Measurements from ENCODE around the gene ANKUB1. TPM values are rescaled to one million over a fixed set of nuclear protein-coding genes. Genes with fewer than 3 reads are reported as not detected.

Gene ANKUB1
- total RNA-seq, 1 donor from 2014 or later = not detected

- DNase-seq (ENCODE audit: low spot score) = no peak
Observed at GRCh38 chr3:149809699-149810098, 17.3 kb upstream of the ANKUB1 start.

- peak; percentile 72 for DNase-seq (ENCODE audit: low spot score)
Observed at GRCh38 chr3:149808209-149808829, 16.0 kb upstream of the ANKUB1 start.

GRCh38 chr3:149806171-149806778, 13.9 kb upstream of the ANKUB1 start:
- DNase-seq (ENCODE audit: low spot score) = no peak

GRCh38 chr3:149801639-149802038, 9.3 kb upstream of the ANKUB1 start:
- no peak for DNase-seq (ENCODE audit: low spot score)

GRCh38 chr3:149801195-149801594, 8.8 kb upstream of the ANKUB1 start:
- no peak for DNase-seq (ENCODE audit: low spot score)

GRCh38 chr3:149800693-149801092, 8.3 kb upstream of the ANKUB1 start:
- DNase-seq (ENCODE audit: low spot score) = no peak

GRCh38 chr3:149796026-149796425, 3.7 kb upstream of the ANKUB1 start:
- DNase-seq (ENCODE audit: low spot score) = no peak

GRCh38 chr3:149790698-149791097, 1.7 kb downstream of the ANKUB1 start:
- no peak for DNase-seq (ENCODE audit: low spot score)

GRCh38 chr3:149790268-149790667, 2.1 kb downstream of the ANKUB1 start:
- no peak for DNase-seq (ENCODE audit: low spot score)

GRCh38 chr3:149784064-149784704, 8.2 kb downstream of the ANKUB1 start:
- DNase-seq (ENCODE audit: low spot score) = no peak

GRCh38 chr3:149783576-149783975, 8.8 kb downstream of the ANKUB1 start:
- DNase-seq (ENCODE audit: low spot score) = no peak

GRCh38 chr3:149781741-149782140, 10.6 kb downstream of the ANKUB1 start:
- DNase-seq (ENCODE audit: low spot score) = no peak

GRCh38 chr3:149781211-149781610, 11.1 kb downstream of the ANKUB1 start:
- no peak for DNase-seq (ENCODE audit: low spot score)

GRCh38 chr3:149777414-149778214, 14.7 kb downstream of the ANKUB1 start:
- DNase-seq (ENCODE audit: low spot score) = no peak

GRCh38 chr3:149776170-149776569, 16.2 kb downstream of the ANKUB1 start:
- no peak for DNase-seq (ENCODE audit: low spot score)

- DNase-seq (ENCODE audit: low spot score) = no peak
Observed at GRCh38 chr3:149772861-149773260, 19.5 kb downstream of the ANKUB1 start.

- peak; percentile 46 for DNase-seq (ENCODE audit: low spot score)
Observed at GRCh38 chr3:149771652-149772271, 20.6 kb downstream of the ANKUB1 start.

- no peak for DNase-seq (ENCODE audit: low spot score)
Observed at GRCh38 chr3:149770246-149770645, 22.1 kb downstream of the ANKUB1 start.

- no peak for DNase-seq (ENCODE audit: low spot score)
Observed at GRCh38 chr3:149768704-149769103, 23.6 kb downstream of the ANKUB1 start.

- no peak for DNase-seq (ENCODE audit: low spot score)
Observed at GRCh38 chr3:149767720-149768119, 24.6 kb downstream of the ANKUB1 start.

- DNase-seq (ENCODE audit: low spot score) = no peak
Observed at GRCh38 chr3:149765762-149766334, 26.5 kb downstream of the ANKUB1 start.

GRCh38 chr3:149764302-149764701, 28.1 kb downstream of the ANKUB1 start:
- DNase-seq (ENCODE audit: low spot score) = no peak

All from mucosa of gallbladder (tissue), 1 donor.